ENCODE measurements around the gene PTP4A1.

Gene PTP4A1

GRCh38 chr6:63558278-63558677 lies 14.0 kb upstream of the PTP4A1 start:
- no peak for DNase-seq

- no peak for DNase-seq
Observed at GRCh38 chr6:63560801-63561287, 11.4 kb upstream of the PTP4A1 start.

- no peak for DNase-seq
Observed at GRCh38 chr6:63561288-63561687, 11.0 kb upstream of the PTP4A1 start.

- DNase-seq: no peak
Observed at GRCh38 chr6:63563235-63563634, 9.0 kb upstream of the PTP4A1 start.

GRCh38 chr6:63565058-63565726 lies 7.1 kb upstream of the PTP4A1 start:
- no peak for DNase-seq

GRCh38 chr6:63565727-63566596 lies 6.3 kb upstream of the PTP4A1 start:
- DNase-seq: no peak

- no peak for DNase-seq
Observed at GRCh38 chr6:63567966-63568365, 4.3 kb upstream of the PTP4A1 start.

GRCh38 chr6:63571361-63572043 lies 778 bp upstream of the PTP4A1 start:
- DNase-seq: peak in 1 of 2 donors; percentile 50

GRCh38 chr6:63572747-63573075 lies 431 bp downstream of the PTP4A1 start:
- no peak for DNase-seq

GRCh38 chr6:63573076-63573898 lies 1.0 kb downstream of the PTP4A1 start:
- DNase-seq: peak; percentile 69 to 73

- DNase-seq: peak; percentile 14 to 73
Observed at GRCh38 chr6:63573899-63574553, 1.7 kb downstream of the PTP4A1 start.

- no peak for DNase-seq
Observed at GRCh38 chr6:63574554-63574900, 2.2 kb downstream of the PTP4A1 start.

GRCh38 chr6:63576147-63576772 lies 4.0 kb downstream of the PTP4A1 start:
- no peak for DNase-seq

- no peak for DNase-seq
Observed at GRCh38 chr6:63576985-63577712, 4.9 kb downstream of the PTP4A1 start.

- DNase-seq: no peak
Observed at GRCh38 chr6:63578757-63579156, 6.5 kb downstream of the PTP4A1 start.

- no peak for DNase-seq
Observed at GRCh38 chr6:63579937-63580703, 7.8 kb downstream of the PTP4A1 start.

GRCh38 chr6:63580704-63580961 lies 8.4 kb downstream of the PTP4A1 start:
- DNase-seq: no peak

- no peak for DNase-seq
Observed at GRCh38 chr6:63581355-63582013, 9.2 kb downstream of the PTP4A1 start.

GRCh38 chr6:63582579-63583231 lies 10.4 kb downstream of the PTP4A1 start:
- no peak for DNase-seq

- DNase-seq: no peak
Observed at GRCh38 chr6:63584125-63584514, 11.8 kb downstream of the PTP4A1 start.
